ENCODE results near the gene ZNF575.
A peak's percentile ranks its signal among the peaks of the same experiment; 100 is the strongest.

Gene ZNF575

GRCh38 chr19:43532962-43533545 is at the start of gene ZNF575:
Gene ZNF575, plus strand, starts transcription at chr19:43533188. Its CDS starts 1,235 bp downstream, at chr19:43534423.
- DNase-seq: peak; percentile 88

- no peak for DNase-seq
Measured at GRCh38 chr19:43483281-43483680, 49.7 kb upstream of the ZNF575 start.

GRCh38 chr19:43485951-43486350 is 47.0 kb upstream of the ZNF575 start:
- no peak for DNase-seq

GRCh38 chr19:43486412-43486811 is 46.6 kb upstream of the ZNF575 start:
- no peak for DNase-seq

- no peak for DNase-seq
Measured at GRCh38 chr19:43488179-43488578, 44.8 kb upstream of the ZNF575 start.

- no peak for DNase-seq
Measured at GRCh38 chr19:43489310-43489709, 43.7 kb upstream of the ZNF575 start.

GRCh38 chr19:43489979-43490599 is 42.9 kb upstream of the ZNF575 start:
- no peak for DNase-seq

GRCh38 chr19:43490759-43491158 is 42.2 kb upstream of the ZNF575 start:
- no peak for DNase-seq

- no peak for DNase-seq
Measured at GRCh38 chr19:43495082-43495481, 37.9 kb upstream of the ZNF575 start.

GRCh38 chr19:43496960-43497359 is 36.0 kb upstream of the ZNF575 start:
- no peak for DNase-seq

GRCh38 chr19:43498233-43498842 is 34.6 kb upstream of the ZNF575 start:
- DNase-seq: no peak

GRCh38 chr19:43499042-43499441 is 33.9 kb upstream of the ZNF575 start:
- no peak for DNase-seq

- DNase-seq: no peak
Measured at GRCh38 chr19:43501661-43502418, 31.1 kb upstream of the ZNF575 start.

- no peak for DNase-seq
Measured at GRCh38 chr19:43502419-43502976, 30.5 kb upstream of the ZNF575 start.

GRCh38 chr19:43503501-43504425 is 29.2 kb upstream of the ZNF575 start:
- DNase-seq: peak; percentile 100

- peak; percentile 59 for DNase-seq
Measured at GRCh38 chr19:43504426-43505185, 28.4 kb upstream of the ZNF575 start, which contains the start of gene PHLDB3. Gene PHLDB3, minus strand, starts transcription at chr19:43504746. Its CDS starts 628 bp downstream, at chr19:43504118.

GRCh38 chr19:43505186-43505456 is 27.9 kb upstream of the ZNF575 start:
- DNase-seq: no peak

GRCh38 chr19:43505941-43506340 is 27.0 kb upstream of the ZNF575 start:
- no peak for DNase-seq

- DNase-seq: no peak
Measured at GRCh38 chr19:43506629-43507028, 26.4 kb upstream of the ZNF575 start.

- no peak for DNase-seq
Measured at GRCh38 chr19:43507880-43508279, 25.1 kb upstream of the ZNF575 start.

GRCh38 chr19:43510713-43511112 is 22.3 kb upstream of the ZNF575 start:
- DNase-seq: no peak

GRCh38 chr19:43511324-43511723 is 21.7 kb upstream of the ZNF575 start:
- DNase-seq: no peak
